GM19452 (cell line): ENCODE data around the gene LARP1.

Experiments
- ATAC-seq: cut with Tn5 transposase; IDR thresholded peaks from one replicate; pipeline ENCODE4 v1.9.1; 2021; ENCODE audit not compliant: unreplicated experiment

The LARP1 gene

DNA sequence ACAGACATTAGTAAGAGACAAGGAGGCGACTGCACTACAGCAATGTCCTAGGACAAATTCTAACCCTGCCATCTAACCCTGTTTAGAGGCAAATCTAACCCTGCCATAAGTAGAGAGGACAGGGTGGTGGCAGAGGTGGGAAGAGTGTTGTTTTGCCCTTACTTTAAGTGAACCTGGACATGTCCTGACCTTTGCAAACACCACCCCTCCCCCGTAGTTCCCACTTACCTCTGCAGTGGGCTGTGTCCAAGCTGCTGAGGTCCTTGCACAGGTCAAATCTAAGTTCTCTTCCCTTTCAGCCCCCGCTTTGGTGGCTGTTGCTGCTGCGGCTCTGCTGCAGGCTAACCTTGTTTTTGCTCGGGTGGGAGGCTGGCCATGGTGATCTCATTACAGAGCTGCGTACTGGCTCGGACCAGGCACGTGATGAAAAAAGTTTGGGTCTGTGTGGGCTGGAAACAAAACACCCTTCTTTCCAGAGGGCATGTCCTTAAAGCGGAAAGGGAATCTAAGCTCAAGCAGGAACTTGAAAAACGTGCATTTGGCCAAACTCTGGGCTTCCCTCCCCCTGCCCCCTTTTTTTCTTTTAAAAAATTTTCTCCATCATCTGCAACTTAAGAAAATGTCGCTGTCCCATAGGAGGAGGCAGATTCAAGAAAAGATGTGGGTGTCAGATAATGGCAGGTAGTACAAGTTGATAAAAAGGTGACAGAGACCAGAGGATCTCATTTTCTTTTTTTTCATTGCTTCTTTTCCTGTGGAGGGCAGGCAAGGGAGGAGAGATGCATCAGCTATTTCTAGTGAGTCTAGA lies 95.3 kb downstream of the LARP1 start, which contains the start of gene FAXDC2:
TSS of gene FAXDC2 (minus strand) at position 349 of the 808 bp plus-strand sequence. CDS start 12,425 bp downstream, outside the sequence.
- no peak for ATAC-seq

DNA sequence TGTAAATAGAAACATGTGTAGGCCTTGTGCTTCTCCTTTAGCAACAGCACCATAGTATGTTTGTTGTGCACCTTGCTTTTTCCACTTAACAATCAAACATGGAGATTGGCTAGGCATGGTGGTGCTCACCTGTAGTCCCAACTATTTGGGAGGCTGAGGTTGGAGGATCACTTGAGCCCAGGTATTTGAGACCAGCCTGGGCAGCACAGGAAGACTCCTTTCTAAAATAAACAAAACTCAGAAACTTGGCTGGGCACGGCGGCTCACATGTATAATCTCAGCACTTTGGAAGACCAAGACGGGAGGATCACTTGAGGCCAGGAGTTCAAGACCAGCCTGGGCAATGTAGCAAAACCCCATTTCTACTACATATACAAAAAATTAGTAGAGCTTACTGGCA lies 96.2 kb downstream of the LARP1 start:
- no peak for ATAC-seq

DNA sequence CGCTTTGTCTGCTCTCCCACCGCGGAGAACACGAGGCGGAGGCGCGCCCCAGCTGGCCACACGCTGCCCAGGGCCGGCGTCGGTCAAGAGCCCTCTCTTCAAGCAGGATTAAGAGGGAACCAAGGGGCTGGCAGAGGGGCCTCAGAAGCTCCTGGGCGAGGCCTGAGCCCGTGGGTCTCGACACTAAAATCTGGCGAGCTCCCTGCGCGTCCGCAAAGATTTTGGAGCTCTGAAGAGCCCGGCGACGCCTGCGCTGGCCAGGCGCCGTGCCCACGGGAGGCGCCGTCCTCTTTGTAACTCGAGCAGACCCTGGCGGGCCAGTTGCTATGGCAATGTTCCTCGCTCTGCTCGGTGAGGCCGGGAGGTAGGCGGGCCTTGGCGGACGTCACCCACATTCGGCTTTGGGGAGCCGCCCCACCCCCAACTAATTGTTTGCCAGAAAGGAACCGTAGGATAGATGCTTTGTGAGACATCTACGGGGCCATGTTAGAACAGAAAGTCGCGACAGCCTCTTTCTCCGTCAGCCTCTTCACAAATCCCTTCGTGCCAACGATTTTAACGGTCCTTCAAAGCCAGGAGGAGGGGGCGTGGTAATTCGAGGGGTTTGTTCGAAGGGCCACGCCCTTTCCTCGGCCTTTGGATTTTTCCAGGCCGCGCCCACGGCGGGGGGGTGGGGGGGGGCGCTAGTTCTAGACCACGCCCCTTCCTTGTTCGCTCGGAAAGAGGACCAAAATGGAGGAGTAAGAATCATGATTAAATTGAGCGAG lies 102.5 kb downstream of the LARP1 start:
- ATAC-seq: peak; percentile 54

DNA sequence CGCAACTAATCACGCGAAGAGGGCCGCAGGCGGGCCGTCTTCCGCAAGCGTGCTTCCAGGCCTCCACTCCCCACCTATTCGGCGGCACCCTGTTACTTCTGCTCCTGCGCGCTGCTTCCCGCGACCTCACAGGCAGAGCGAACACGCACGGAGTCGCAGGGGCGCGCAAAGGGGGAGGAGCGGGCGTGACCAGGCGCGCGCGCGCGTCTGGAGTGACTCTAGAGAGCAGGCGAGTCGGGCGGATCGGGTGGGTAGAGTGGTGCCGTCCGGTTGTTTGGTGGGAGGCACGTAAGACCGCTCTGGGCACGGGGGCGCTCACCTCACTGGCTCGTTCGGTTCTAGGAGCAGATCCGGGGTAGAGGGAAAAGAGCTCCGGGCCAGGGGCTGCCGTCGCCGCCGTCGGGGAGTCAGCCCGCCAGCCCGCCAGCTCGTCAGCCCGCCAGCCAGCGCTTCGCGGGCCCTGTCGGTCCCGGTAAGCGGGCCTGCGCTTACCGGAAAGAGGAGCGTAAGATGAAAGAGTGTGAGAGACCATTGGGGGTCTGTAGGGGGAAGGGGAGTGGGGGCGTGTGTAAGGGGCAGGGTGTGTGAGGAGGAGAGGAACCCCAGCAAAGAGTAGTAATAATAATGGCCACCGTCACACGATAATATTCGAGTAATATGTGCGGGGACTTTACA lies 103.3 kb downstream of the LARP1 start, which contains the start of gene CNOT8:
TSS of gene CNOT8 (plus strand) at position 331 of the 675 bp plus-strand sequence. CDS start 4,652 bp downstream, outside the sequence.
- ATAC-seq: peak; percentile 77

DNA sequence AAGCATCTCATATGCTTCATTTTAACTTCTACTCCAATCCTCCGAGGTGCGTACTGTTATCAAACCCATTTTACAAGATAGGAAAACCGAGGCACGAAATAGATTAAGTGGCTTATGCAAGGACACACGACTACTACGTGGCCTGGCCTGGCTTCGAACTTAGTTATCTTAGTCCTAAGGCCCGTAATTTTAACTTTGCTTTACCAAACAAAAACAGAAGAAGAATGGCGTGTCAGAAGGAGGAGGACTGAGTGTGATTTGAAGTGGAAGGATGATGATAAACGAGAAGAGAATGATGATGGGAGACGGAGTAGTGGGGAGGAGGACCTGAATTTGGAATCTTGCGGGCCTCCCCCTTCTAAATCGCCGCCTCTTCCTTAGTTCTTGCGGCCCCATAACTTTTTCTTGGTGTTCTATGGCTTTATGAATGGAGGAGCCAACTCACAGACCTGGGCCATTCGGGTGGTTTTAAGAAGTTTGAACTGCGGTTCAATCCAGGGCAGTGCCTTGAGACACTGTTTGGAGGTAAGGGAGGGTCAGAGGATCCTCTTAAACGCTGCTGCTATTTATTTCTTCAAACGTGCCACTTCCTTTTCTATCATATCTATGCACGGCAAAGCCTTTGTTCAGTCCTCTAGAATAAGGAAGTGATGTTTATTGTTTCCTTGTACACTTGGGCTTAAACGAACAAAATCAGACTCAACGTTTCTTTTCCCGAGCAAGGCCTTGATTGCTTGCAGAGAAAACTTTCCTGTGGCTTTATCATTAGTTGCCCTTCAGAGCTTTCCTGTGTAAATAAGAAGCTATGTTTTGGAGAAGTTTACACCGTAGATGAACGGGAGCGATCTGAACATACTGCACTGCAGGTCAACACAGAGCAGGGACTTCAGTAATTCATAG lies 104.0 kb downstream of the LARP1 start:
- ATAC-seq: no peak

DNA sequence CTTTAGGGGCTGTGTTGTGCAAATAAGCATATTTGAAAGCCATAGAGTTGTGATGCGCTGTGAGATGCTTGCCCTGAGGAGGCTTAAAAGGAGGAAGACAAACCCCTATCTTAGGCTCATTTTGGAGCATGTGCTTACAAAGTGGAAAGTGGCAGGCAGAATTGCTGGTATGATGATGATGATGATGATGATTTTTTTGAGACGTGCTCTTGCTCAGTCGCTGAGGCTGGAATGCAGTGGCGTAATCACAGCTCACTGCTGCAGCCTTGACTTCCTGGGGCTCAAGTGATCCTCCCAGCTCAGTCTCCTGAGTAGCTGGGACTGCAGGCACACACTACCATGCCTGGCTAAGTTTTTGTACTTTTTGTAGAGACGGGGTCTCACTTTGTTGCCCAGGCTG lies 104.9 kb downstream of the LARP1 start:
- no peak for ATAC-seq

DNA sequence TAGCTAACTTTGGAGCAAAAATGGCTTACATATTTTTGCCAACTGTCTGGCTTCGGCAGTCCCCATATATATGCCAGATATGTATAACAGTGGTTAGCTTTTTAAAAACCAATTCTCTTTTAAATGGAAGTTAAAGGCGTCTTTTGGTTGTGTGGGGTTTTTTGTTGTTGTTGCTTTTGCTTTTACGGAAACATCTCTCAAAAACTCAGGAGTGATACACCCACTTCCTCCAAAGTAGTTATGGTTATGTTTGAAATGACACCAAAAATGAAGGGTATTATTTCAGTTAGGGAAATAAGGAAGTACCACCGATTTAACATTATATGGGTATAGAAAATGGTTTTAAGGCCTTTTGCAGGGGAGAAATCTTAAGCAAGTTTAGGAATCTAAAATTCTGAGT lies 105.6 kb downstream of the LARP1 start:
- ATAC-seq: no peak

DNA sequence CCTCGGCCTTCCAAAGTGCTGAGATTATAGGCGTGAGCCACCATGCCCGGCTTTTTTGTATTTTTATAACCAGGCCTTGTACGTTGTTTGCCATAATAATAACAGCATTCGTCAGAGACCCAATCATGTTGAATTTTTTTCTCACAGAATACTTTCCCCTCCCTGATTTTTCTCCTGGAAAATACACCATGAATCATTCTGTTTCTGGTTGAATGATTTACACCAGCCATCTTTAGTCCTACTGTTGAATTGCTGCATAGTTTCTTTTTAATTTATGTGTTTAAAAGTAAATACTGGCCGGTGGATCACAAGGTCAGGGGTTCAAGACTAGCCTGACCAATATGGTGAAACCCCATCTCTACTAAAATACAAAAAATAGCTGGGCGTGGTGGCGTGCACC lies 106.8 kb downstream of the LARP1 start:
- ATAC-seq: no peak

DNA sequence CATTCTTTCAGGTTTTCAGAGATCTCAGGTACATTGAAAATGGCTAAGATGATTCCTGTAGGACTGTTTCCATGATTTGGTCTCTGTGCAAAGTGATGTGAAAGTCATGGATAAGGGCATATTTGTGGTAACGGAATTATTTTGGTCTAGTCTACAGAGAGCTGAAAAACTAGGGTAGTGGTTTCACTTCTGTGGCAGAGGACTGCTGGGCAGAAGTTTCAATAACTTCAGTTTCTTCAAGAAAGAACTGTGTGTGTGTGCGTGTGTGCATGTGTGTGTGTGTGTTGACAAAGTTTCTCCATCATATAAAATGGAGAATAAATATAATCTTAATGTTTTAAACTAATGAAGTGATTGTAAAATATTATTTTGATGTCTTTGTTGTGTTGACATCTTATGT lies 107.6 kb downstream of the LARP1 start:
- no peak for ATAC-seq

DNA sequence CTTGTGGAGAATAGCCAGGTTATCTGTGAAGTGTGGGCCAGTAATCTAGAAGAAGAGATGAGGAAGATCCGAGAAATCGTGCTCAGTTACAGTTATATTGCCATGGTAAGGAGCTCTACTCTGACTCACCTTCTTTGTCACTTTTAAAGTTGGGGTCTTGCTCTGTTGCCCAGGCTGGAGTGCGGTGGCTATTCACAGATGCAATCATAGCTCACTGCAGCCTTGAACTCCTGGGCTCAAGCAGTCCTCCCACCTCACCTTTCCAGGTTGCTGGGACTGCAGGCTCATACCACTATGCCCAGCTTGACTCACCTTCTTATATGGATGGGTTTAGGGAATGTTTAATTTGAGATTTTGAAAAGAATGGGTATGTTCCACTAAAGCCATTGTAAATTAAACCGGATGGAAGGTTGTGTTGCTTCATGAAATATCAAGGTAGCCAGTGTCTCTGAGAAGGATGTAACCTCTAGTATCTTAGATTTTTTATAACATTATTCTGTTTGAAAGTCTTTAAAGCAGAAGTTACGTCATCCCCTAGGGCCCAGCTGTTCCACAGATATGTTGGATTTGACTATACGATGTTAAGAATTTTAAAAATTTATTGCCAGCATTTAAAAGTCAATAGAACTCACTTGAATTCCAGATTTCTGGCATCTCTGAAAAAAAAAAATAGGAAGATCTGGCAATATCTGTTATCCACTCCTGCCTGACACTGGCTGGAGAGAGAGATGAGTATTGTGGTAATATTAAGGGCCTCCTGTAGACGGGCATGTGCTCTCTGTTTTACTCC lies 108.3 kb downstream of the LARP1 start:
- no peak for ATAC-seq

DNA sequence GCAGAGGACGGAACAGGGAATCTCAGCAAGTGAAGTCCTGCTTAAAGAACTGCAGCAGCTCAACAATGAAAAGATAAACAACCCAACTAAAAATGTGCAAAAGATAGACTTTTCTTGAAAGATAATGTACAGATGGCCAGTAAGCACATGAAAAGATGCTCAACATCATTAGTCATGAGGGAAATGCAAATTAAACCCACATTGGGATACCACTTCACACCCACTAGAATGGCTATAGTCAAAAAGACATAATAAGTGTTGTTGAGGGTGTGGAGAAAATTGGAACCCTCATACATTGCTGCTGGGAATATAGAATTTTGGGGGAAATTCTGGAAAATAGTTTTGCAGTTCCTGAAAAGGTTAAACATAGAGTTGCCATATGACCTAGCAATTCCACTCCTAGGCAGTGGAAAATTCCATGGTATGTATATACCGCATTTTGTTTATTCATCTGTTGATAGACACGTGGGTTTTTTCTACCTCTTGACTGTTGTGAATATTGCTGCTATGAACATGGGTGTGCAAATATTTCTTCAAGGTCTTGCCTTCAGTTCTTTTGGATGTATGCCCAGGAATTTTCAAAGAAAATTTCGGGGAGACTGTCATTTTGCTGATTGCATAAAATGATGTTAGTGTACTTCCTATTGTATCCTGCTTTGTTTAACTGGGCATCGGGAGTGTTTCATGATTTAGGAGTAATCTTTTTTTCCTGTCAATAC lies 110.4 kb downstream of the LARP1 start:
- no peak for ATAC-seq

DNA sequence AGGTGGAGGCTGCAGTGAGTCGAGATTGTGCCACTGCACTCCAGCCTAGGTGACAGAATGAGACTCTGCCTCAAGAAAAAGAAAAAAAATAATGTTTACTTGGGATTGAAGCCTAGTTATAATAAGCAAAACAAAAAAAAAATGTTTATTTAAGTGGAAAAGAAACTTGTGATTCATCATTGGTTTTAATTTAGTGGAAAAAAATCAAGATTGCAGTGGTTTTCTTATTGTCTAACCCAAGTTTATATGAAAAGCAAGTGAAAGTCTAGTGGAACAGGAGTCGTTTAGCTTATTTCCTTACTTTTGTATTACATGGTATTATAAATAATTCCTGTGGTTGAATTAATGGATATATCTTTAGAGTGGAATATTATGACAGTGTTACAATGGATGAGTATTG lies 111.7 kb downstream of the LARP1 start:
- ATAC-seq: no peak
